GM10266 (cell line): ENCODE results near the gene OR6M1.

ENCODE experiments used
- DNase-seq: peaks from one replicate; pipeline ENCODE4 v3.0.0; 2012; ENCODE audit errors: extremely low spot score
- TF ChIP-seq, protein P1 (sequence below): IDR thresholded peaks from 2 replicates; pipeline ENCODE4 v1.5.1; 2012; ENCODE audit warnings: mild to moderate bottlenecking, low read depth; ENCODE audit not compliant: control insufficient read depth, insufficient read depth; ENCODE audit errors: missing control alignments

Gene OR6M1, protein sequence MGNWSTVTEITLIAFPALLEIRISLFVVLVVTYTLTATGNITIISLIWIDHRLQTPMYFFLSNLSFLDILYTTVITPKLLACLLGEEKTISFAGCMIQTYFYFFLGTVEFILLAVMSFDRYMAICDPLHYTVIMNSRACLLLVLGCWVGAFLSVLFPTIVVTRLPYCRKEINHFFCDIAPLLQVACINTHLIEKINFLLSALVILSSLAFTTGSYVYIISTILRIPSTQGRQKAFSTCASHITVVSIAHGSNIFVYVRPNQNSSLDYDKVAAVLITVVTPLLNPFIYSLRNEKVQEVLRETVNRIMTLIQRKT

DNA sequence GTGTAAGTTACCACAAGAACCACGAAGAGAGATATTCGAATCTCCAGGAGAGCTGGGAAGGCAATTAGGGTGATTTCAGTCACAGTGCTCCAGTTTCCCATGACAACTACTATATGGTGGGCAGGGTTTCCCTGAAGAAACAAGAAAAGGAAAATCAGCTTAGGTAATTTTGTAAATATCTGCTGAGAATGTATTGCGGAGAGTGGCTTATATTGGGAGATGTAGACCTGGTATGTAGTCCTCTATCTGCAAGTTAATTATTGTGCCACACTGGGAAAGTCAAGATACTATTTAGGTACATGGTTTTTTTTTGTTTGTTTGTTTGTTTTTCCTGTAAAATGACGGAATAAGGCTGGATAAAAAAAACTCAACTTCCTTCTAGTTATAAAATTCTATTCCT, at the start of gene OR6M1:
TSS of gene OR6M1 (minus strand) at position 101 of the 400 bp plus-strand sequence. CDS start at position 101, 0 bp downstream.
- no peak for DNase-seq
- TF ChIP-seq, protein P1, sequence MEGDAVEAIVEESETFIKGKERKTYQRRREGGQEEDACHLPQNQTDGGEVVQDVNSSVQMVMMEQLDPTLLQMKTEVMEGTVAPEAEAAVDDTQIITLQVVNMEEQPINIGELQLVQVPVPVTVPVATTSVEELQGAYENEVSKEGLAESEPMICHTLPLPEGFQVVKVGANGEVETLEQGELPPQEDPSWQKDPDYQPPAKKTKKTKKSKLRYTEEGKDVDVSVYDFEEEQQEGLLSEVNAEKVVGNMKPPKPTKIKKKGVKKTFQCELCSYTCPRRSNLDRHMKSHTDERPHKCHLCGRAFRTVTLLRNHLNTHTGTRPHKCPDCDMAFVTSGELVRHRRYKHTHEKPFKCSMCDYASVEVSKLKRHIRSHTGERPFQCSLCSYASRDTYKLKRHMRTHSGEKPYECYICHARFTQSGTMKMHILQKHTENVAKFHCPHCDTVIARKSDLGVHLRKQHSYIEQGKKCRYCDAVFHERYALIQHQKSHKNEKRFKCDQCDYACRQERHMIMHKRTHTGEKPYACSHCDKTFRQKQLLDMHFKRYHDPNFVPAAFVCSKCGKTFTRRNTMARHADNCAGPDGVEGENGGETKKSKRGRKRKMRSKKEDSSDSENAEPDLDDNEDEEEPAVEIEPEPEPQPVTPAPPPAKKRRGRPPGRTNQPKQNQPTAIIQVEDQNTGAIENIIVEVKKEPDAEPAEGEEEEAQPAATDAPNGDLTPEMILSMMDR: no peak

DNA sequence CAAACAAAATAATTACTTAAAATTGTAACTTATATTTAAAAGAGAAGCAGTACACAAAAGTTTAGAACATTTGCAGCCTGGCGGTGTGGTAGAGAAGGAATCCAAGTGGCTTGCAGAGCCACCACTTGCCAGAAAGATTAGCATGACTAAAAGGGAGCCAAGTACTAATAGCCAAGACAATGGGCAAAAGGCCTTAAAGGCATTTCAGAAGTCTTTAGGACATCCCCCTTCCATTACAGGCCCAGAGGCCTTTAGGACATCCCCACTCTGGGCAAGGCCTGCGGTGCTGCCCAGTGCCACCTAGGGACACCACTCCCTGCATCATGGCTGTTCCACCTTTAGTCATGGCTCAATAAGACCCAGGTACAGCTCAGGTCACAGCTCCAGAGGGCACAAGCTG, 46.9 kb upstream of the OR6M1 start:
- TF ChIP-seq, protein P1: no peak
- no peak for DNase-seq

DNA sequence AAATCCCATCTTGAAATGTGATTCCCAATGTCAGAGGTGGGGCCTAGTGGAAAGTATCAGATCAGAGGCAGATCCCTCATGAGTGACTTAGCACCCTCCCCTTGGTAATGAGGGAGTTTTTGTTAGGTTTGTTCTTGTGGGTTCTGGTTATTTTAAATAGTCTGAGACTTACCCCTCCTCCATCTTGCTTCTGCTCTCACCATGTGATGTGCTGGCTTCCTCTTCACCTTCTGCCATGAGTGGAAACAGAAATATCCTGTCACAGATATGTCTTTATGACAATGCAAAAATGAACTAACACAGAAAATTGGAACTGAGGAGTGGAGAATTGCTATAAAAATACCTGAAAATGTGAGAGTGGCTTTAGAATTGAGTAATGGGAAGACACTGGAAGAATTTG, 46.2 kb upstream of the OR6M1 start:
- TF ChIP-seq, protein P1: no peak
- no peak for DNase-seq

DNA sequence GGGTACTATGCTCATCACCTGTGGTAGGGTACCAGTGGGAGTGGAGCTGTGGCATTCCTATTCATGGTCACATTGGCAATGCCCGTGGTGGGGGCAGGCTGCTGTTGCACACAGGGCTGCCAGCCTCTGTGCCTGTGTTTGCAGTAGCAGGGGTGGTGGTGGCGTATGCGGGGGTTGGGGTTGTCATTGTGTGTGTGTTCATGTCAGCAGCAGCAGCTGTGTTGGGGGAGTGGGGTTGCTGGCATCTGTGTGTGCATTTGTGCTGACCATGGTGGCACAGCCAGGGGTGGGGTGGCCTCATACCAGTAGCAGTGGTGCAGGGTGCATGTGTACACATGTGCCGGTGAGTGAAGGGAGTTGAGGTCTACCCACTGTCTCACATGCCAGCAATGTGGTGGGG, 45.0 kb upstream of the OR6M1 start:
- TF ChIP-seq, protein P1: no peak
- DNase-seq: no peak

DNA sequence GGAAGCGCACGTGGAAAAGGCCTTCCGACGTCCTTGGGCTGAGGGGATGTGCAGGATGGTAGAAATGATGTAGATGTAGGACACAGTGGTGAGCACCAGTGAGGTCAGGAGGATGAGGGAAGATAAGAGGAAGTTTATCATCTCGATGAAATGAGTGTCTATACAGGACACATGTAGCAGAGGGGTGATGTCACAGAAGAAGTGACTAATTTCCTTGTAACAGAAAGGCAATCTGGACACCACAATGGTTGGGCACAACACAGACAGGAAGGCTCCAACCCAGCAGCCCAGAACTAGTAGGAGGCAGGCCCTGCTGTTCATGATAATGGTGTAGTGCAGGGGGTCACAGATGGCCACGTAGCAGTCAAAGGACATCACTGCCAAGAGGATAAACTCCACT, 35.0 kb upstream of the OR6M1 start:
- no peak for DNase-seq
- TF ChIP-seq, protein P1: no peak

DNA sequence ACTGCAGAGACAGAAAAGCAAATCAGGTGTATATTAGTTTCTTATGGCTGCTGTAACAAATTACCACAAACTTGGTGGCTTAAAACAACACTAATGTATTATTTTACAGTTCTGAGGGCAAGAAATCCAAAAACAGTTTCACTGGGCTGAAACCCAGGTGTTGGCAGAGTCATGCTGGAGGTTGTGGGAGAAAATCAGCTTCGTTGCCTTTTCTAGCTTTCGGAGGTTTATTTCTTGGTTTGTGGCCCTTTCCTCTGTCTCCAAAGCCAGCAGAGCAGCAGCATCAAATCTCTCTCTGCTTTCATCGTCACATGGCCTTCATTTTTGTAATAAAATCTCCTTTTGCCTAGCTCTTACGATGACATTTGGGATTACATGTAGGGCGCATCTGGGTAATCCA, 33.0 kb upstream of the OR6M1 start:
- TF ChIP-seq, protein P1: no peak

DNA sequence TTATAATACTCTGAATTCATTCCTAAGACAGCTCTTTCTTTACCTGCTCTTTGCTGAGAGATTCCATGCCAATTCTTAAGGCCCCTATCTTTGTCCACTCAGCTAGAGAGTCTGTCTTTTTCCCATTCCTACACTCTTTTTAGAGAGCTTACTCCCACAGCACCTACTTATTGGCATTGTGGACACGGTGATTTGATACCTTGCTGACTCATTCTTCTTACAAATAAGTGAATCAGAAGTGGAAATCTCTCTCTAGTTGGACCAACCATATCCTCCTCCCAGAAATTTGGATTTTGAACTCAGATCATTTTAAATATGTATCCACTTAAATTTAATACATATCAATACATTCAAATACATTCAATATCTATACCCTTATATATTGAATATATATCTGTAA, 32.5 kb upstream of the OR6M1 start:
- TF ChIP-seq, protein P1: no peak

More for the DNA sequence above, 33.0 kb upstream of the OR6M1 start:
- no peak for DNase-seq

More for the DNA sequence above, 32.5 kb upstream of the OR6M1 start:
- DNase-seq: no peak
